Measurements from ENCODE around the gene ZNF587. TPM values are rescaled to one million over a fixed set of nuclear protein-coding genes. Genes with fewer than 3 reads are reported as not detected.
"Not testable (repeated sequence)": the region's sequence is repeated elsewhere in the genome, so short reads cannot be mapped to it uniquely, and the experiment has no call there.

ZNF587 gene
- total RNA-seq, 1 donor from 2014 or later: 65.0 TPM

DNA sequence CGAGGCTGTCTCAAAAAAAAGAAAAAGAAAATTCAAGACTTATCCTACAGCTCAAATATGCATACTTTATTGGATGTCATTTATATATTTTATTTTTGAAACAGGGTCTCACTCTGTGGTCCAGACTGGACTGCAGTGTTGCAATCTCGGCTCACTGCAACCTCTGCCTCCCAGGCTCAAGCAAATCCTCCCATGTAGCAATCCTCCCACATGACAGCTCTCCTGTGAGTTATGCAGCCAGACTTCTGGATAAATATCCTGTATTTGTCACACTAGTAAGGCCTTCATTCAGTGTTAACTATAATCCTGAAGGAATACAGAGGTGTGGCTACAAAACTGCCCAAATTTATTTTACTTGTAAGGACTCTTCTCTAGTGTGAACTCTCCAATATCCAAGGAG, 42.1 kb upstream of the ZNF587 start:
- DNase-seq: no peak
- no peaks in the 10 kb centered on the region for H3K36me3 Mint-ChIP-seq (ENCODE audit: unreplicated experiment)
- TF ChIP-seq, protein P1, sequence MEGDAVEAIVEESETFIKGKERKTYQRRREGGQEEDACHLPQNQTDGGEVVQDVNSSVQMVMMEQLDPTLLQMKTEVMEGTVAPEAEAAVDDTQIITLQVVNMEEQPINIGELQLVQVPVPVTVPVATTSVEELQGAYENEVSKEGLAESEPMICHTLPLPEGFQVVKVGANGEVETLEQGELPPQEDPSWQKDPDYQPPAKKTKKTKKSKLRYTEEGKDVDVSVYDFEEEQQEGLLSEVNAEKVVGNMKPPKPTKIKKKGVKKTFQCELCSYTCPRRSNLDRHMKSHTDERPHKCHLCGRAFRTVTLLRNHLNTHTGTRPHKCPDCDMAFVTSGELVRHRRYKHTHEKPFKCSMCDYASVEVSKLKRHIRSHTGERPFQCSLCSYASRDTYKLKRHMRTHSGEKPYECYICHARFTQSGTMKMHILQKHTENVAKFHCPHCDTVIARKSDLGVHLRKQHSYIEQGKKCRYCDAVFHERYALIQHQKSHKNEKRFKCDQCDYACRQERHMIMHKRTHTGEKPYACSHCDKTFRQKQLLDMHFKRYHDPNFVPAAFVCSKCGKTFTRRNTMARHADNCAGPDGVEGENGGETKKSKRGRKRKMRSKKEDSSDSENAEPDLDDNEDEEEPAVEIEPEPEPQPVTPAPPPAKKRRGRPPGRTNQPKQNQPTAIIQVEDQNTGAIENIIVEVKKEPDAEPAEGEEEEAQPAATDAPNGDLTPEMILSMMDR (IDR thresholded peaks at IDR 0.05; ENCODE audit: partially characterized antibody, unreplicated experiment): no peak
- no peak overlapping the region for H3K4me3 Mint-ChIP-seq (ENCODE audit: unreplicated experiment)
- H3K9me3 Mint-ChIP-seq (ENCODE audit: unreplicated experiment): peaks cover 4% of the 10 kb centered on the region
- H3K27ac Mint-ChIP-seq (ENCODE audit: unreplicated experiment): no peak overlapping the region
- H3K4me1 Mint-ChIP-seq (ENCODE audit: low read depth, unreplicated experiment): peaks cover 15% of the 10 kb centered on the region
- H3K27me3 Mint-ChIP-seq (ENCODE audit: unreplicated experiment): peaks cover 4% of the 10 kb centered on the region

- not testable (repeated sequence) for H3K27ac Mint-ChIP-seq (ENCODE audit: unreplicated experiment); H3K4me1 Mint-ChIP-seq (ENCODE audit: low read depth, unreplicated experiment); H3K36me3 Mint-ChIP-seq (ENCODE audit: unreplicated experiment); H3K9me3 Mint-ChIP-seq (ENCODE audit: unreplicated experiment); H3K4me3 Mint-ChIP-seq (ENCODE audit: unreplicated experiment); DNase-seq; H3K27me3 Mint-ChIP-seq (ENCODE audit: unreplicated experiment)
Measured at GRCh38 chr19:57810410-57811295, 39.0 kb upstream of the ZNF587 start.

DNA sequence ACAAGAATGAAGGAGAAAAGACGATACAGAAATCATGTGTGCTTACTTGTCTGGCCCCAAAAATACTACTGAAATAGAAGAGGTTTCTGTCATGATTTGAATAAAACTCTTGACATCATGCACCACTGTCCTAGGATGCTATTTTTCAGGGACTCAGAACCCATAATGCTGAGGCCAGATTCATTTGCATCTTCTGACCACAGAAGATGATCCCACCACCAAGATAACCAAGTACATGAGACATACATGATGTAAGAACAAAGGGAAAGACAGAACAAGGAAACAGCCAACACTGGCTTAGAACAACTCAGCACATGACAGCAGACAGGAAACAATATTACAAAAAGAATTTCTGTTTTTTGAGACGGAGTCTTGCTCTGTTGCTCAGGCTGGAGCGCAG, 37.4 kb upstream of the ZNF587 start:
- Mint-ChIP-seq H3K4me1 (ENCODE audit: low read depth, unreplicated experiment) (peaks cover 8% of the 10 kb centered on the region), H3K4me3 (ENCODE audit: unreplicated experiment) (no peak overlapping the region), H3K9me3 (ENCODE audit: unreplicated experiment) (peaks cover 1% of the 10 kb centered on the region), H3K36me3 (ENCODE audit: unreplicated experiment) (no peaks in the 10 kb centered on the region), H3K27ac (ENCODE audit: unreplicated experiment) (no peak overlapping the region), H3K27me3 (ENCODE audit: unreplicated experiment) (peaks cover 5% of the 10 kb centered on the region)
- DNase-seq: no peak
- TF ChIP-seq, protein P1 (IDR thresholded peaks at IDR 0.05; ENCODE audit: partially characterized antibody, unreplicated experiment): no peak

DNA sequence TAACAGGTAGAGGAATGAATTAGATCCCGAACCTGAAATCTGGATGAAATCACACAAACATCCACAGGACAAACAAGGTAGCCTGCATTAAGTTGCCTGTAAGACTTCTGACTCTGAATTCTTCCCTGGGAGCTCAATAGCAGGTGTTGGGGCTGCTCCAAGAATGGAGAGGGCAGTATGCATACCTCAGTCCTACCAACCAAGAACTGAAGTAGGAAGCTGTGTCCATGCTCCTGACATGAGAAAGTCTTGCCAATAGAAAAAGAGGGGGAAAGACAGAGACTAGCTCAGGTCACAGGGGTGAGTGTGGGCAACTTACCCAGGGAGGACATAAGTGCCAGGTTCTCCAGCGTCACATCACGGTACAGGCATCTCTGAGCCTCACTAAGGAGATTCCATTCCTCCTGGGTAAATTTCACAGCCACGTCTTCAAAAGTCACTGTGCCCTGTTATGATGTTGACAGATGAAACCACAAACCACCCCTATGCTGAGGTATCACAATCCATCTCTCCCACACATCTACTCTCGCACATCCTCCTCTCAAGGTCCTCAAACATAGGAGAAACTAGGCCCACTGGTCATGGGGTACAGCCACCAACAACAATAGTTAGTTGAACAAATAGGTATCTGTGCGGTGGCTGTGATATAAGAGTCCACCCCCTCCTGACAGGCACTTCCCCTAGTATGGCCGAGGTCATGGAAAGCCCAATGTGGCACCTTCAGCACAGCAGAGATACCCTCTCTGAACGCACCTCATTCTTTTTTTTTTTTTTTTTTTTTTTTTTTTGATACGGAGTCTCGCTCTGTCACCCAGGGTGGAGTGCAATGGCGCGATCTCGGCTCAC, 36.5 kb upstream of the ZNF587 start:
- H3K9me3 Mint-ChIP-seq (ENCODE audit: unreplicated experiment); H3K27ac Mint-ChIP-seq (ENCODE audit: unreplicated experiment); H3K27me3 Mint-ChIP-seq (ENCODE audit: unreplicated experiment); H3K4me1 Mint-ChIP-seq (ENCODE audit: low read depth, unreplicated experiment); H3K36me3 Mint-ChIP-seq (ENCODE audit: unreplicated experiment); DNase-seq: not testable (repeated sequence)
- peak overlapping the region; percentile 67 for H3K4me3 Mint-ChIP-seq (ENCODE audit: unreplicated experiment)

GRCh38 chr19:57813919-57814504, 35.6 kb upstream of the ZNF587 start:
- peak overlapping the region; percentile 82 for H3K27ac Mint-ChIP-seq (ENCODE audit: unreplicated experiment)
- TF ChIP-seq, protein P1 (IDR thresholded peaks at IDR 0.05; ENCODE audit: partially characterized antibody, unreplicated experiment): no peak
- H3K4me1 Mint-ChIP-seq (ENCODE audit: low read depth, unreplicated experiment): peaks cover 10% of the 10 kb centered on the region
- H3K27me3 Mint-ChIP-seq (ENCODE audit: unreplicated experiment): peaks cover 5% of the 10 kb centered on the region
- peak overlapping the region; percentile 96 for H3K4me3 Mint-ChIP-seq (ENCODE audit: unreplicated experiment)
- H3K9me3 Mint-ChIP-seq (ENCODE audit: unreplicated experiment): peaks cover 1% of the 10 kb centered on the region
- H3K36me3 Mint-ChIP-seq (ENCODE audit: unreplicated experiment): no peaks in the 10 kb centered on the region
- DNase-seq: no peak
